Epidermal melanocyte (primary cell): ENCODE results near the gene CFAP77.

Experiments
- DNase-seq: peaks from one replicate; pipeline ENCODE4 v3.0.0; 2011; ENCODE audit warnings: low spot score; ENCODE audit not compliant: insufficient read length

CFAP77 gene

DNA sequence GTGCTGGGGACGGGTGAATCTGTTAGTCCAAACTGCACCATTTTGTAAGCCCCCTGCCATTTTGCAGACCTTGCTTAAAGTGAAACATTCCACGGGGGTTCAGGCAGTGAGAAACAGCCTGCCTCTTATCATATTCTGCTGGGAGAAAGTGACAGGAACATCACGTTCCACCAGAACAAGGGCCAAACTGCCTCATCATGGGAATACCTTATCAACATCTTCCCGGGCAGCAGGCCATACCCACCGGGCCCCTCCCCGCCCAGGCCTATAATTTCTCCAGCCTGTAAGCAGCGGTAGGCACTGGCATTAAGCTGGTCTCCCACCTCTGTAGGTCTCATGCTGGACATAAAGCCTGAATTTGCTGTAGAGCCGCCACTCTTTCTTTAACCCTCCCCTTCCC, 1.5 kb upstream of the CFAP77 start:
- DNase-seq, result no peak

DNA sequence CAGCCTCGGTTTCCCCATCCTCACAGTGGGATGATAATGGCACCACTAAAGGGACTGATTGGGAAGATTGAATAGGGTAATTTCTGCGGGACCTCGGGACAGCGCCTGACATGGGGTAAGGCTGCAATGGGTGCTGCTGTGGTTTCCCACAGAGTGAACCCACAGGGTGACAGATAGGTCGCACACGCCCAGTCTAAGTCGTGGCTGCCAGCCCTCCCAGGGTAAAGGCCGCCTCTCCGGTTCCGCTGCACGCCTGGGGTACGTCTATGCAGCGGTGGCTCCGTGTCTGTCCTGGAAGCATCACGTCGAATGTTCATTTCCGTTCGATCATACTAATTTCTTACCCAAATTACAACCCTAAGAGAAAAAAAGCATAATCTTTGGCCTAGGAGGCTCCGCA, 631 bp downstream of the CFAP77 start:
- DNase-seq, result no peak

DNA sequence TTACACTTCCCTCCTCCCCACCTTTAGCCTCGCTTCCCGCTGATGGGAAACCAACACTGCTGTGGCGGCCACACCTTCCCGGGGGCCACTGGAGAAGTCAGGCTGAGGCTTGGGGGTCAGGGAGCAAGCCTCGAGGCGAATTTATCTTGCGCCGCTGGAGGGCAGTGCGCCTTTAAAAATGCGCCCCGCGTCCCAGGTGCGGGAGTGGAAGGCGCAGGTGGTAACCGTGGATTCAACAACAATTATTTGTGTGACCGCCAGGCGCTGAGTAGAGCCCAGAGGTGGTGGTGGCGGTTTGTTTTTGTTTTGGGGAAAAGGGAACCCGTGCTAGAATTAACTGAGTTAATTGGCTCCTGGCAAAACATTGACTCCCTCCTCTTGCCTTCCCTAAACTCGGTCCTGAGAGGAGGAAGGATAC, 1.1 kb downstream of the CFAP77 start:
- no peak for DNase-seq

DNA sequence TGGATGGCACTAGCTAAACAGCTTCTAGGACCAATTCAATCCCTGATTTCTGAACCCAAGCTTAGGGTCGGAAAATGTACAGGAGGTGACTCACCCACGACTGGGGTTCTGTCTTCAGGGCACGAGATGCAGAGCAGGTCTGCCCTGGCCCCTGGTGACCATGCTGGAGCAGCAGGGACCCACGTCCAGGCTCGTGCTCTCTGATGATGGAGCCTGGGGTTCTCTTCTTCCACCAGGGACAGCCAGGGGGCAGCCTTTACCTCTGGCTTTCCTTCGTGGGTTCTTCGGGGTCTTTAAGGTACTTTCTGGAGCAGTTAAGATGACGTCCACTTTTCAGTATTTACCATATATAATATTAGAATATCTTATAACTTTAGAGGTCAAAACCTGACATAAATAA, 2.1 kb downstream of the CFAP77 start:
- no peak for DNase-seq

DNA sequence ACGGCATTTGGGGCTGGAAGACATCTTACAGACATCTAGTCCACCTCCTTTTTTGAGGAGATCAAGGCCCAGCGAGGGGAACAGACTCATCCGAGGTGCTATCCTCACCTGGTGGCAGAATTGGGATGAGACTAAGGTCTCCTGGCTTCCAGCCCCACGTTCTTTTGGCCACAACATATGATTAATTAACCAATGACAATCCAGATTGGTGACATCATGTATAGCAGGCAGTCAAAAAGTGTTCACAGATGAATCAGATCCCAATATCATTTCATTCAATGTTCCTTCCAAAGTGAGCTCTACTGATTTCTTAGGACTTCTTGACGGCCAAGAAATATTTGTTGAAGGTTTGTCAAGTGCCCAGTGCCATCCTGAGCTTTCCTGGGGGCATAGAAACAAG, 3.9 kb downstream of the CFAP77 start:
- no peak for DNase-seq

DNA sequence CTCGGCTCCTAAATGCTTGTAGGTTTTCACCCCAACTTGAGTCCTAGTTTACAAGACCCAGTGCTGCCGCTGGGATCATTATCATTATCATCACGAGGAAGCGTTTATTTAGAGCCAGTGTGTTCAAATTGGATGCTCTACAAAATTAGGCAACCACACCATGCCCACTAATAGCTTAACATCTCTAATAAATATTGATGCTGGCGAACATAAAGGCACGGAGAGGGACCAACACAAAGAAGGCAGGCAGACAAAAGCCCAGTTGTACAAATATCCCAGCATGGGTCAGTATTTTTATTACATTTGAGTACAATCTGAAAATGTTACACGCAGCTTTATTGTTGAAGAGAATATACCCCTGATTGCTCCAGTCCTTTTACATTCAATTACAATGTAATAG, 4.7 kb downstream of the CFAP77 start:
- no peak for DNase-seq

DNA sequence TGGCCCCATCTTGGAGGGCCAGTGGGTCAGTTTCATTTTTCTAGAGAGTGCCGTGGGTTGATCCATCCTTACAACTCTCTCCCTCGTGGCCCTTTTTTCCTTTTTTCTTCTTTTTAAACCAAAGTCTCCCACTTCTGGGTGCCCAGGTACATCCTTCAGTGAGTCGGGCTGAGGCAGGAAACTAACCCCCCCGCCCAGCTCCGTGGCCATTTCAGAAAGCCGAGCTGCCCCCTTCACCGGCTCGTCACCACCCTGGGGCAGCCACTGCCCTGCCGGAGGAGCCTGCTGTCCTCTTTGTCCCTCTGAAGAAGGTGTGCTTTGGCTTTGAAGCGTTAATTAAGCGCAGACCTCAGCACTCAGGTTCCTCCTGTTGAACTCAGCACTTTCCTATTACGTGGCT, 5.2 kb downstream of the CFAP77 start:
- DNase-seq, result no peak

DNA sequence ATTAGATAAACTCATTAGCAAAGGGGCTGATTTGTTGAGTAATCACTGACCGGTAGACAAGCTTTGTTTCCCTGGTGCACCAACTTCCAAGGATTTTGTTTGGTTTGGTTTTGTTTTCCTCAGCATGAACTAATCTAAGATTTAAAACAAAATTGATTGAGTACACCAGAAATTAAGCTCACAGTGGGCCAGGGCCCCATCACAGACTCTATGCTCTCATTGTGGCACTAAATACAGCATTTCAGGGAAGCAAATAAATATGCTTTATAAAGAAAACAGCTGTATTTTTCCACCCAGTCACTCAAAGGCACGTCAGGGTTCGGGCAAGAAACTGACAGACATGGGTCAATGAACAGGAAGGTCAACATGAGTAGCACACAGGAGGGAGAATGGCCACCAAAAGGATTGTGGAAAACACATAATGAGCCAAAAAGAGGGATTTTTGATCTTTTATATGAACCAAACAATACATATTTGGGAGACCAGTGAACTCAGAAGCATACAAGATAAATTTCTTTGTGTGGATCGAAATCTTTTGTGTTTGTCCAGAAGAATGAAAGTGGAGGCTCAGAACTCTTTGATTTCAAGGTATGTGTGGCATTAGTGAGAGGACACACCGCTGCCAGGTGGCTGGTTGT, 8.8 kb downstream of the CFAP77 start:
- DNase-seq, result no peak

DNA sequence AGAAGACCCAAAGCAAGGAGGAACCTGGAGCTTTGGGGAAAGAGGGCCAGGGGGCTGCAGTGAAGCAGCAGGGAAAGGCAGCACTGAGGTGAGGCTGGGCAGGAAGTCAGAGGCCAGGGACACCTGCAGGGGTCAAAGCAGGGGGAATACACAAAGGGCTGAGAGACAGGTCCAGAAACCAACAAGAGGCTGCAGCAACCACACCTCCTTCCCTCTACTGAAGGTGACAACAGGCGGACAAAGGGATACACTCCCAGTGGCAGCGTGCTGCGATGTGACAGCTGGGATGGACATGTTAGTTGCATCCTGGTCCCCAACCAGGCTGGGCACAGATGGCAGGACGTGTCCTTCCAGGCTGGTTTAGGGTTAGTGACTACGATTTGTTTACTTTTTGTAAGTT, 12.6 kb downstream of the CFAP77 start:
- no peak for DNase-seq

DNA sequence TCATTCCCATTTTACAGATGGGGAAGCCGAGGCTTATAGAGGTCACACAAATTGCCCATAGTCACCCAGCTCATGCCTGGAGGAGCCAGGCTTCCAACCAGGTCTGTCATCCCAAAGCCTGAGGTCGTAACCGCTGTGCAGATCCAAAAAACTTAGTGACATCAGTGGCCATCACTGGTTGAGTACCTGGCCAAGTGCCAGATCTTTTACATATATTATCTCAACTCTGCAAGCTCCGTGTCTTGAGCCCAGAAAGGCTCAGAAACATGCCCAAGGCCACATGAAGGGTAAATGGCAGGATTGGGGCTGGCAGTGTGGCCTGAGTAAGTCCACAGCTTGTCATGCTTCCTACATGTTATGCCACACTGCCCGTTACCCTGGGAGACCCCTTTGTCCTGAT, 13.5 kb downstream of the CFAP77 start:
- DNase-seq, result no peak

DNA sequence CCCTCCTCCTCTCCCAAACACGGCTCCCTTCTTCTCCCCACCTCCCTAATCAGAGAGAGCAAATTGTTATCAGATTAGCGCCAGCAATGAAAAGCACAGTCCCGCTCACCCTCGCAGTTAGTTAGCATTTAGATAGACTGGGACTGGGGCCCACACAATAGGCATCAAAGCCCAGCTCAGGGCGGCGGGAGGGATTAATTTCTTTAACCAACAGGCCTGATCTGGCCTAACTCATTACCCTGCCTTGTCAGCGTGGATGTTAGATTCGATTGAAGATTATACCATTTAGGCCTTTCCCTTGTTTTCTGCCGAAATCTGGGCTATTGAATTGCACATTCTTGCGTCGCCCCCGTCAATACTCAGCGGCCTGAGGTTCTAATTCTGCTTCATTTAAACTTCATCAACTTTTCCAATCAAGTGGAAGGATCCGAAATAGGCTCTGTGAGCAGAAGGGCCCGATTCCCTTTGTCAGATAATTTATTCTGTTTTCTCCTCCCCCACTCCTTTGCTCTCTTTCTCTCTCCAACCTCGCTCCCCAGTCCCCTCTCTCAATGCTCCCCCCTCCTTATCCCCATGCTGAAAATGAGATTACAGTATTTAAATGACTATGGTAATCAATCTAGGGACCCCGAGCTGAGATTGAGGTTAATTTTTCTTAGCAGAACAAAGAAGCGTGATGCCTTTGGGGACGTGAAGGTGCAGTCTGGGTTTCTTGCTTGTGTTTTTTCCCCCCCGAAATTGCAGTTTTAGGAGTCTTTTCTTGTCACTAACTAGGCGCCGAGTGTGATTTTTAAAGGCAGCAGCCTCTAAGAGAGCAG, 15.1 kb downstream of the CFAP77 start:
- no peak for DNase-seq

DNA sequence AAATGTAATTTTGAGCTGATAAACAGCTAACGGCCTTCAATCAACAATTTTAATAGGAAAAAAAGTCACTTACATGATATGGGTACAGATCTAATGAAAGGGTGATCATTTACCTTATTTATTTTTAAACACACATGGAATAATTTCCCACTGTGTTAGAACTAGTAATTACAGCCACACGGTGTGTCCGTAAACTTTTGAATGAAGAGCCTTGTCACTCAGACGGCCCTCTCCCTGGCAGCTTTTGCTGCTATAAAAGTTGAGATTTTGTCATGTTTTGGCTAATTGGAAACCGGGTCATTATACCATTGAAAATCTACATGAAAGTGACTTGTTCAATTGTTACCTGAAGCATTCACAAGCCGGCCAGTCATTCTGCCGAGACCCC, 15.7 kb downstream of the CFAP77 start:
- no peak for DNase-seq

DNA sequence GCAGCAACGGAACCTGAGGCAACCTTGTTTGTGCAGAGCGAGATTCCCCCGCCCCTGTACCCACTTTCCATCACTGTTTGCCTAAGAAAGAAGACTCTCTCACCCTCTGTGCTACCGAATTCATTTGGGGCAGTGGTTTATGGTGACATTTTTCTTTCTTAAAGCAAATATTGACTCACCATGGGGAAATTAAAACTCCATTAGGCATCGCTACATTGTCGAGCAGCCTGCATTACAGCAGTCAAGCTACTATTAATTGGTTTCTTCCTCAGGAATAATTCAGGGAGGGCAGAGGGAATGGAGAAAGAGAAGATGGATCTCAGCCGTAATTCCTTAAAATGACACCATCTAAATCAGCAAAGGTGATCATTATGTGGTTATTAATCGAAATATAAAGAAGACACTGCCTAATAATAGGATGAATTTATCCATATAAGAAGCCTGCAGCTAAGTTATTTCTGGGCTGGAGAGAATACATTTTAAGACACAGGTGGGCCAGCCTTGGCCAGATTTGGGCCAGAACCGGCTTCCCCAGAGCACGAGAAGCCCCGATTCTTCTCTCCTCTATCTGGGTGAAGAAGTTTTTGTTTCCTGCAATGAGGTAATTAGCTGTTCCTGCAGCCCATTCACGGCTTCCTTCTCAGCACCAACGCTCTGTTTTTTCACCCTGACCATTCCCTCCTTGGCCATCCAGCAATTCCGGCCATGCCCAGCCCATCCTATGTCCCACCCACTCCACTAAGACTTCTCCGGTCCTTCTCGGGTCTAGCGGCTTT, 16.8 kb downstream of the CFAP77 start:
- no peak for DNase-seq

DNA sequence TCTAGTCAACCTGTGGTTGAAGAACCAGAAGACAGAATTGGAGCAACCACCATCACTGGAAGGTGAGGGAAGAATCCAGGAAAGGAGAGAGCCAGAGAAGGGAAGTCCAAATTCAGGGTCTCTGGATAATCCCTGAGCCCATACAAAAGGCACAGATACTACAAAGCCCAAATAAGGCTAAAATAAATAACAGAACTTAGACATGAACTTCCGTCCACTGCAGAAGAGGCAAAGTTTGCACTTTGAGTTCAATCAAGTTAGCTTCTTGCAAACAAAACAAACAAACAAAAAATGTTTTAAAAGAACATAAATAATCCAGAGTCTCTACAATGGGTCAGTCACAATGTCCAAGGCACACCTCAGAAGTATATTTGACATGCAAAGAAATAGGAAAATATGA, 21.0 kb downstream of the CFAP77 start:
- DNase-seq, result no peak

DNA sequence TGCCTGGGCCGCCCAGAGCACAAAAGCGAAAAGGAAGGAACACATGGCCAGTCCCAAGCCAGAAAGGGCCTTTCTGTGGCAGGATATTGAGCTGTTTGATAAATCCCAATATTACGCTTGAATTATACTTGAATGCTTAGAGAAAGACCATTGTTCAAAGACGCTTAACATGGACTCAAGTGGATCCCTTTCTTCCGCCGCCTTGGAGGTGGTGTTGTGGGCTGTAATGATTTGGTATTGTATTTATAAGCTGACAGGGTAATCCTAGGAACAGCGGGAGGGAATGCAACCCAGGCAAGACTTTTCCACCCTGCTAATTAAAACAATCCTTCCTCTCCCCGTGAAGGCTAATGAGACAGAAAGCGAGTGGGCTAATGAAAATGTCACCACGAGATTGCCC, 24.9 kb downstream of the CFAP77 start:
- DNase-seq, result no peak

DNA sequence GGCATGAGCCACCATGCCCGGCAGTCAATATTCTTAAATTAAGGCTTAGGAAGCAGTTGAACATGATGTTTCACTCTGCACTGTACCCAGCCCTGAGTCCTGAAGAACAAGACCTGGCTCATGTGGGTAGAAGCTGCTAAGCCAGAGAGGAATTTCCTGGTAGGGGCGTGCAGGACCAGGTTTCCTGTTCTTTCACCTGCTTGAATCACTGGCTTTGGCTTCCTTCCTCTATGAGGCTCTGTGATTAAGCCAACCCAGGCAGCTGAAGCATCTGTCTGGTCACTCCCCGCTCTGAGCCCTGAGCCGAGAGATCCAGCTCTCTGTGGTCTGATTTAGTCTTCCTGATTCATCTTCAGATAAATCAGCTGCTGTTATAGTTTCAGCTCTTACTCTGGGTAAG, 29.1 kb downstream of the CFAP77 start:
- DNase-seq, result no peak

DNA sequence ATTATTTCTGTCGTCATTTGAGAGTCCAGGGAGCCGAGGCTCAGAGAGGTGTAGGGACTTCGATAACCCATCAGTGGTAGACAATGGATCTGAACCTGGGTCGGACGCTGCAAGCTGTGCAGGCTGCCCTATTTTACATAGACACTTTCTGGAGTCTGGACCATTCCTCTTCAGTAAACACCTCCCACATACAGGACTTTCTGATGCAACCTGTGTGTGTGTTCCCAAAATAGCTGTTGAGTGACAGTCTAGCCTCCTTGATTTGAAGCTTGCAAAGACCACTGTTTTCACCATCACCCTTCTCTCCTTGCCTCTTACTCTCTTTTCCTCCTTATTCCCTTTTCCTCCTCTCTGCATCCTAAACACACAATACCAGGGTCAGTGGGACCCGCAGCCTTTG, 30.7 kb downstream of the CFAP77 start:
- DNase-seq, result no peak

DNA sequence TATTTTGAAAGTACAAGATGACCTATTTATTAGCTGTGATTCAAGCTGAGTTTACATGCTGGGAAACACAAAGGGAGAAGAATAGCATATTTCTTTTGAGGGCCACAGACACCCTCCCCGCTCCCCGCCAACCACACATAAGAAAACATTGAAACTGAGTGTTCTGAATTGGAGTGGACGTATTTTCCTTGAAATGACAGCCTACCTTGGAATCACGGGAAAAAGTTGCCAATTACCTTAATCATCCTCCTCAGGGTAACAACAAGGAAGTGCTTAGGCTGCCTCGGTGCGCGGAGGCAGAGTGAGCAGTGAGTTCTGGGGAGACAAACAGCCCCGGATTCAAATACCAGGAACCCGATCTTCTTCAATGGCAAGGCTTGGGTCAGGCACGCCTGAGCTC, 31.4 kb downstream of the CFAP77 start:
- DNase-seq, result no peak

DNA sequence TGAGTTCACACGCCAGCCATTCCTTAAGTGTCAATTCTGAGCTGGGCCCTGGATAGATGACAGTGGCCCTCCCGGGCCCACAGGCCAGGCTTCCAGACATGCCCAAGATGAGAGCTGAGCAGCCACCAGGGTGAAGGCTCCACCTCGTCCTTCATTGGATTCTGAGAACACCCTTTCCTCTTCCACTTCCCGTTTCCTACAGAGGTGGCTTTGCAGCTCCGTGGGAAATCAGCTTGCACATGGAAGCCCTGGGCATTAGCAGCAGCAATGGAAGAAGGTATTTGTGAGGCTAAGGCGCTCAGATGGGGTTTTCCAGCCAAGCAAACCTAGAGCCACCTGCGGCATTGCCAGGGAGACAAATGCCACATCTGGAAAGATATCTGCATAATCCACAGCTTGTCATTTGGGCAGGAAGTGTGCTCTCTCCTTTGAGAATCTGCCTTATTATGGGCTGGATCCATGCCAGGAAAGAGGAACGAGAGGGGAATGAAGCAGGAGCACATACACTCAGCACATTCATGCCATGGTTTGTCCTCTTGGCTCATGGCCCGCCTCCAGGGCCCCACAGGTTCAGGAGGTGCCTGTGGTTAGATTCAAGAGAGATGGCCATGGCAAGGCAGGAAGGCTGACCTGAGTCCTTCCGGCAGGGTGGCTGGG, 34.1 kb downstream of the CFAP77 start:
- DNase-seq, result no peak

DNA sequence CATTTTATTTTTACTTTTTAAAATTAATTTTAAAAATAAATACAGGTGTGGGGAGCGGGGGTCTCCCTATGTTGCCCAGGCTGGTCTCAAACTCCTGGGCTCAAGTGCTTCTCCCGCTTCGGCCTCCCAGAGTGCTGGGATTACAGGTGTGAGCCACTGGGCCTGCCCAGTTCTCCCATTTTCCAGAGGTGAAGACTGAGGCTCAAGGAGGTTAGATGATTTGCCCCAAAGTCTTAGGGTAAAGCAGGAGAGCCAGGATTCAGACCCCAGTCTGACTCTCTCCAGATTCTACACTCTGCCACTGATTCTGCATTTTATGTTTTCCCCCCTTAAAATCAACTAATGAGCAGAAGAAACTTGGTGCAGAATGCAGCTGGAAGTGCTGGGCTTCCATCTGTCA, 36.9 kb downstream of the CFAP77 start:
- DNase-seq, result no peak

DNA sequence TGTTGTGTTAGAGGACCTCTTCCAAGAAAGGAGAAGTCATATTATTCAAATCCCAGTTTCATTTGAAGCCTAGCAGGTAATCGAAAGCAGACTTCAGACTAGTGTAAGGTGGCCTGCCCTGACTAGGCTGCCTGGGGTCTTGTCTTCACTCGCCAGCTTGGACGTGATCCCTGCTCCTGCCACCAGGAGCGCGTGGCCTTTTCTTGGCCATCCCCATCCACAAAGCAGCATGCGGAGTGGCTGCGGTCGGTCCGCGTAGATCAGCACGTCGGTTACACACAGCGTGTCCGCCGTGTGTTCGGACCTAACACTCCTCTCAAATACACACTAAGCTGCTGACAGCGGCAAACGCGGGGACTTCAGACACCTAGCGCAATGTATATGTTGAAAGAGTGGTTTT, 37.3 kb downstream of the CFAP77 start:
- no peak for DNase-seq

DNA sequence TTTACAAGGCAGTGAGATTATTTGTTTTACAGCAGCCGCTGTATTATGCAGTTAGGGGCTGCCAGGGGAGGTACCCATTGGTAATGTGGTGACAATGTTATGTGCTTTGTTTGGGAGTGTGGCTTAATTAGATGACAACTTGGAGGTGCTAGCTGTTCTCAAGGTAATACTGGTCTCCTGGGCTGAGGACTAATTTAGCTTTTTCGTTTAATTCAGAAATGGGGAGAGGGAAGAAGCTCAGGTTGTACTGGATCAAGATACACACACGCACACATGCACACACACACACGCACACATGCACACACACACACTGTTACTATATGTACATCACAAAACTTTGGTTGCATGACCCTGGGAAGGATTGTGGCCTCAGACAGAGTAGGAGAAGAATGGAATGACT, 37.9 kb downstream of the CFAP77 start:
- no peak for DNase-seq
